GM21381 (cell line): ENCODE results near the gene STAMBP.
"Not testable (repeated sequence)": the region's sequence is repeated elsewhere in the genome, so short reads cannot be mapped to it uniquely, and the experiment has no call there.

Source experiments
- ATAC-seq: cut with Tn5 transposase; IDR thresholded peaks from one replicate; pipeline ENCODE4 v1.9.1; 2021; ENCODE audit warnings: mild to moderate bottlenecking, moderate library complexity; ENCODE audit not compliant: unreplicated experiment

Gene STAMBP

GRCh38 chr2:73885406-73885805 is 56.6 kb downstream of the STAMBP start:
- no peak for ATAC-seq

GRCh38 chr2:73886357-73886756 is 57.6 kb downstream of the STAMBP start:
- no peak for ATAC-seq

GRCh38 chr2:73887596-73888353 is 59.0 kb downstream of the STAMBP start:
- ATAC-seq = not testable (repeated sequence)

- ATAC-seq = no peak
Observed at GRCh38 chr2:73888388-73888787, 59.6 kb downstream of the STAMBP start.

GRCh38 chr2:73889206-73889605 is 60.4 kb downstream of the STAMBP start:
- ATAC-seq = no peak

- no peak for ATAC-seq
Observed at GRCh38 chr2:73890301-73891092, 61.7 kb downstream of the STAMBP start.

- ATAC-seq = no peak
Observed at GRCh38 chr2:73891276-73891901, 62.6 kb downstream of the STAMBP start.

- no peak for ATAC-seq
Observed at GRCh38 chr2:73892631-73893329, 64.0 kb downstream of the STAMBP start, which contains the start of gene ACTG2. TSS of gene ACTG2 (plus strand) at chr2:73893008. CDS start at chr2:73901312, 8,304 bp downstream.

GRCh38 chr2:73893764-73894474 is 65.2 kb downstream of the STAMBP start:
- ATAC-seq = no peak

GRCh38 chr2:73894475-73894850 is 65.7 kb downstream of the STAMBP start:
- ATAC-seq = no peak

- ATAC-seq = no peak
Observed at GRCh38 chr2:73894877-73895276, 66.1 kb downstream of the STAMBP start.

GRCh38 chr2:73895473-73895872 is 66.7 kb downstream of the STAMBP start:
- no peak for ATAC-seq

GRCh38 chr2:73896362-73897239 is 67.8 kb downstream of the STAMBP start:
- no peak for ATAC-seq

GRCh38 chr2:73897240-73897583 is 68.5 kb downstream of the STAMBP start:
- ATAC-seq = no peak

- ATAC-seq = no peak
Observed at GRCh38 chr2:73897934-73898333, 69.2 kb downstream of the STAMBP start.

GRCh38 chr2:73899801-73900336 is 71.1 kb downstream of the STAMBP start:
- ATAC-seq = no peak

GRCh38 chr2:73901143-73901542 is 72.4 kb downstream of the STAMBP start:
- no peak for ATAC-seq

- no peak for ATAC-seq
Observed at GRCh38 chr2:73902284-73902683, 73.5 kb downstream of the STAMBP start.

GRCh38 chr2:73903313-73903712 is 74.6 kb downstream of the STAMBP start:
- ATAC-seq = no peak
